SK-N-SH (cell line): Measurements from ENCODE around the gene CD70.

Experiments used
- CTCF ChIP-seq: fragments of 200-600 bp; sonication (generic); IDR thresholded peaks from 2 replicates; pipeline ENCODE4 v1.6.1; 2017; ENCODE audit warnings: antibody characterized with exemption, mild to moderate bottlenecking, moderate library complexity
- FOSL2 ChIP-seq: IDR thresholded peaks from 2 replicates; pipeline ENCODE4 v1.4.0; 2012; ENCODE audit warnings: low read depth, mild to moderate bottlenecking, moderate library complexity, borderline replicate concordance
- MEF2A ChIP-seq: IDR thresholded peaks from 2 replicates; pipeline ENCODE4 v1.4.0; 2012; ENCODE audit warnings: low read depth, borderline replicate concordance
- ZBTB33 ChIP-seq: IDR thresholded peaks from 2 replicates; pipeline ENCODE4 v1.4.0; 2012; ENCODE audit warnings: low read depth, borderline replicate concordance

- no peak for TF ChIP-seq CTCF
- TF ChIP-seq MEF2A, result no peak
- no peak for TF ChIP-seq FOSL2
- TF ChIP-seq ZBTB33, result no peak
These were observed 11.8 kb upstream of the CD70 start for GRCh38 chr19:6602729-6603114.
